ENCODE data around the gene TATDN2.

GRCh38 chr3:10226293-10226692, 22.0 kb upstream of the TATDN2 start:
- no peak for TF ChIP-seq RXRA (IDR thresholded peaks at IDR 0.05; ENCODE audit: borderline replicate concordance, low read depth)
- no peak for TF ChIP-seq POLR2AphosphoS5 (IDR thresholded peaks at IDR 0.05; ENCODE audit: low read depth, low read length)
- no peak for TF ChIP-seq NFIC (IDR thresholded peaks at IDR 0.05; ENCODE audit: borderline replicate concordance)
- TF ChIP-seq, protein P1, sequence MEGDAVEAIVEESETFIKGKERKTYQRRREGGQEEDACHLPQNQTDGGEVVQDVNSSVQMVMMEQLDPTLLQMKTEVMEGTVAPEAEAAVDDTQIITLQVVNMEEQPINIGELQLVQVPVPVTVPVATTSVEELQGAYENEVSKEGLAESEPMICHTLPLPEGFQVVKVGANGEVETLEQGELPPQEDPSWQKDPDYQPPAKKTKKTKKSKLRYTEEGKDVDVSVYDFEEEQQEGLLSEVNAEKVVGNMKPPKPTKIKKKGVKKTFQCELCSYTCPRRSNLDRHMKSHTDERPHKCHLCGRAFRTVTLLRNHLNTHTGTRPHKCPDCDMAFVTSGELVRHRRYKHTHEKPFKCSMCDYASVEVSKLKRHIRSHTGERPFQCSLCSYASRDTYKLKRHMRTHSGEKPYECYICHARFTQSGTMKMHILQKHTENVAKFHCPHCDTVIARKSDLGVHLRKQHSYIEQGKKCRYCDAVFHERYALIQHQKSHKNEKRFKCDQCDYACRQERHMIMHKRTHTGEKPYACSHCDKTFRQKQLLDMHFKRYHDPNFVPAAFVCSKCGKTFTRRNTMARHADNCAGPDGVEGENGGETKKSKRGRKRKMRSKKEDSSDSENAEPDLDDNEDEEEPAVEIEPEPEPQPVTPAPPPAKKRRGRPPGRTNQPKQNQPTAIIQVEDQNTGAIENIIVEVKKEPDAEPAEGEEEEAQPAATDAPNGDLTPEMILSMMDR (IDR thresholded peaks at IDR 0.05) = no peak
- TF ChIP-seq GATA2 (CRISPR knock-in tag; IDR thresholded peaks at IDR 0.05) = no peak
- TF ChIP-seq, protein P2, sequence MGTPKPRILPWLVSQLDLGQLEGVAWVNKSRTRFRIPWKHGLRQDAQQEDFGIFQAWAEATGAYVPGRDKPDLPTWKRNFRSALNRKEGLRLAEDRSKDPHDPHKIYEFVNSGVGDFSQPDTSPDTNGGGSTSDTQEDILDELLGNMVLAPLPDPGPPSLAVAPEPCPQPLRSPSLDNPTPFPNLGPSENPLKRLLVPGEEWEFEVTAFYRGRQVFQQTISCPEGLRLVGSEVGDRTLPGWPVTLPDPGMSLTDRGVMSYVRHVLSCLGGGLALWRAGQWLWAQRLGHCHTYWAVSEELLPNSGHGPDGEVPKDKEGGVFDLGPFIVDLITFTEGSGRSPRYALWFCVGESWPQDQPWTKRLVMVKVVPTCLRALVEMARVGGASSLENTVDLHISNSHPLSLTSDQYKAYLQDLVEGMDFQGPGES (IDR thresholded peaks at IDR 0.05; ENCODE audit: low read depth, low read length) = no peak
- TF ChIP-seq TAF1 (IDR thresholded peaks at IDR 0.05; ENCODE audit: borderline replicate concordance, low read depth, low read length) = no peak

Data from SK-N-SH (cell line).